Uterus (tissue), 2 donors: ENCODE data around the gene BRPF3.

Source experiments
- POLR2A ChIP-seq, 2 donors: fragments of 450-650 bp; IDR thresholded peaks; one replicate each; pipeline ENCODE4 v1.6.1; 2016; ENCODE audit warnings: antibody characterized with exemption in 2 of 2, mild to moderate bottlenecking in 1 of 2, moderate library complexity in 1 of 2
- TF ChIP-seq, protein P1 (sequence below), 4 experiments: fragments of 200-600 bp in 2 of 4; fragments of 450-650 bp in 2 of 4; sonication (generic) in 2 of 4; IDR thresholded peaks; one replicate each; pipeline ENCODE4 v1.5.1; 2016 to 2019; ENCODE audit warnings: antibody characterized with exemption in 4 of 4, mild to moderate bottlenecking in 2 of 4, moderate library complexity in 1 of 4

GRCh38 chr6:36154286-36154685 lies 42.3 kb upstream of the BRPF3 start:
- TF ChIP-seq, protein P1, sequence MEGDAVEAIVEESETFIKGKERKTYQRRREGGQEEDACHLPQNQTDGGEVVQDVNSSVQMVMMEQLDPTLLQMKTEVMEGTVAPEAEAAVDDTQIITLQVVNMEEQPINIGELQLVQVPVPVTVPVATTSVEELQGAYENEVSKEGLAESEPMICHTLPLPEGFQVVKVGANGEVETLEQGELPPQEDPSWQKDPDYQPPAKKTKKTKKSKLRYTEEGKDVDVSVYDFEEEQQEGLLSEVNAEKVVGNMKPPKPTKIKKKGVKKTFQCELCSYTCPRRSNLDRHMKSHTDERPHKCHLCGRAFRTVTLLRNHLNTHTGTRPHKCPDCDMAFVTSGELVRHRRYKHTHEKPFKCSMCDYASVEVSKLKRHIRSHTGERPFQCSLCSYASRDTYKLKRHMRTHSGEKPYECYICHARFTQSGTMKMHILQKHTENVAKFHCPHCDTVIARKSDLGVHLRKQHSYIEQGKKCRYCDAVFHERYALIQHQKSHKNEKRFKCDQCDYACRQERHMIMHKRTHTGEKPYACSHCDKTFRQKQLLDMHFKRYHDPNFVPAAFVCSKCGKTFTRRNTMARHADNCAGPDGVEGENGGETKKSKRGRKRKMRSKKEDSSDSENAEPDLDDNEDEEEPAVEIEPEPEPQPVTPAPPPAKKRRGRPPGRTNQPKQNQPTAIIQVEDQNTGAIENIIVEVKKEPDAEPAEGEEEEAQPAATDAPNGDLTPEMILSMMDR (IDR thresholded peaks at IDR 0.05), result no peak
- no peak for TF ChIP-seq POLR2A (IDR thresholded peaks at IDR 0.05)
